ENCODE data around the gene ZCCHC4.

DNA sequence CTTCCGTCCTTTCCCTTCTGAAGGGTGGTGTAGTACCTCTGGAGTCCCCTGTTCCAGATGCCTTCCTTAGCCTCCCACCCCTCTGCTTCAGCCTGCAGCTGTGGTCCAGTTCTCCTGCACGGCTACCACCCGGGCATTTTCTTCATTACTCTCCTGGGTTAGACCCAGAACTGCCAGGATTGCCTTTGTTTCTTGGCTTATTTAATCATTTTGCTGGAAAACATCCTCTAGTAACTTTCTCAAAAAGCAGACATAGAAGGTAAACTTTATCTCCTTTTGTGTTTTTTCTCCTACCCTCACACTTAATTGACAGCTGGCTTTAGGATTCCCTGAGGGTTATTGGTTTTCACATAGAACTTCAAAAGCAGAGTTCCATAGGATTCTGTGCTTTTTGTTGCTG, 84.7 kb downstream of the ZCCHC4 start:
- TF ChIP-seq, protein P1, sequence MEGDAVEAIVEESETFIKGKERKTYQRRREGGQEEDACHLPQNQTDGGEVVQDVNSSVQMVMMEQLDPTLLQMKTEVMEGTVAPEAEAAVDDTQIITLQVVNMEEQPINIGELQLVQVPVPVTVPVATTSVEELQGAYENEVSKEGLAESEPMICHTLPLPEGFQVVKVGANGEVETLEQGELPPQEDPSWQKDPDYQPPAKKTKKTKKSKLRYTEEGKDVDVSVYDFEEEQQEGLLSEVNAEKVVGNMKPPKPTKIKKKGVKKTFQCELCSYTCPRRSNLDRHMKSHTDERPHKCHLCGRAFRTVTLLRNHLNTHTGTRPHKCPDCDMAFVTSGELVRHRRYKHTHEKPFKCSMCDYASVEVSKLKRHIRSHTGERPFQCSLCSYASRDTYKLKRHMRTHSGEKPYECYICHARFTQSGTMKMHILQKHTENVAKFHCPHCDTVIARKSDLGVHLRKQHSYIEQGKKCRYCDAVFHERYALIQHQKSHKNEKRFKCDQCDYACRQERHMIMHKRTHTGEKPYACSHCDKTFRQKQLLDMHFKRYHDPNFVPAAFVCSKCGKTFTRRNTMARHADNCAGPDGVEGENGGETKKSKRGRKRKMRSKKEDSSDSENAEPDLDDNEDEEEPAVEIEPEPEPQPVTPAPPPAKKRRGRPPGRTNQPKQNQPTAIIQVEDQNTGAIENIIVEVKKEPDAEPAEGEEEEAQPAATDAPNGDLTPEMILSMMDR (IDR thresholded peaks at IDR 0.05), result no peak
- TF ChIP-seq POLR2A (IDR thresholded peaks at IDR 0.05), result no peak

All from esophagus squamous epithelium (tissue), 4 donors.